ENCODE data around the gene SLC7A1. TPM values are rescaled to one million over a fixed set of nuclear protein-coding genes. Genes with fewer than 3 reads are reported as not detected.

Gene SLC7A1
- total and polyA plus RNA-seq, 2 experiments from 2014 or later: 23.0 to 74.7 TPM

GRCh38 chr13:29582171-29582570 is 13.3 kb downstream of the SLC7A1 start:
- H3K9me3 Mint-ChIP-seq: no peaks in the 10 kb centered on the region; the same call in 2 of the 3 replicates

More at GRCh38 chr13:29582171-29582570, 13.3 kb downstream of the SLC7A1 start:
- H3K4me3 ChIP-seq: peak overlapping the region; percentile 31
- H3K36me3 ChIP-seq (ENCODE audit: insufficient read depth): no peaks in the 10 kb centered on the region
- H3F3A ChIP-seq (replicated peaks; ENCODE audit: low read depth): no peaks in the 10 kb centered on the region
- Mint-ChIP-seq H3K27me3 (ENCODE audit: insufficient read depth, low read depth, poor library complexity) (peaks cover 7% of the 10 kb centered on the region), H3K27ac (peak overlapping the region; percentile 49; the same call in 1 of the 2 replicates), H3K4me1 (peaks cover 77% of the 10 kb centered on the region), H3K36me3 (ENCODE audit: low read depth) (peaks cover 27% of the 10 kb centered on the region), H3K4me3 (peak overlapping the region; percentile 38; the same call in 2 of the 3 replicates)
- H4K20me1 ChIP-seq (replicated peaks; ENCODE audit: insufficient read depth): peaks cover 83% of the 10 kb centered on the region
- no peak overlapping the region for H2AFZ ChIP-seq
- peaks cover 73% of the 10 kb centered on the region for H3K4me1 ChIP-seq (ENCODE audit: insufficient read depth)
- DNase-seq (ENCODE audit: low spot score) (no peak), ATAC-seq (peak; percentile 21)
- H3K79me2 ChIP-seq (replicated peaks; ENCODE audit: insufficient read depth): peaks cover 100% of the 10 kb centered on the region
- H3K4me2 ChIP-seq: peak overlapping the region; percentile 73
- TF ChIP-seq EZH2 (IDR thresholded peaks at IDR 0.05; ENCODE audit: low read depth, unreplicated experiment) (no peak), ZNF331 (CRISPR knock-in tag; IDR thresholded peaks at IDR 0.05; ENCODE audit: low read depth) (no peak), CREB1 (CRISPR knock-in tag; IDR thresholded peaks at IDR 0.05; ENCODE audit: low read depth) (no peak), NANOG (IDR thresholded peaks at IDR 0.05; ENCODE audit: borderline replicate concordance) (no peak), POLR2AphosphoS5 (IDR thresholded peaks at IDR 0.05; ENCODE audit: low read depth) (no peak), ETS1 (IDR thresholded peaks at IDR 0.05) (no peak), ZNF462 (CRISPR knock-in tag; IDR thresholded peaks at IDR 0.05) (no peak), STAT1 (IDR thresholded peaks at IDR 0.05; ENCODE audit: unreplicated experiment) (no peak), ZNF114 (CRISPR knock-in tag; IDR thresholded peaks at IDR 0.05) (no peak), EZH2phosphoT487 (IDR thresholded peaks at IDR 0.05; ENCODE audit: unreplicated experiment) (no peak), JUNB (IDR thresholded peaks at IDR 0.05; ENCODE audit: unreplicated experiment) (no peak)
- TF ChIP-seq, protein P1, sequence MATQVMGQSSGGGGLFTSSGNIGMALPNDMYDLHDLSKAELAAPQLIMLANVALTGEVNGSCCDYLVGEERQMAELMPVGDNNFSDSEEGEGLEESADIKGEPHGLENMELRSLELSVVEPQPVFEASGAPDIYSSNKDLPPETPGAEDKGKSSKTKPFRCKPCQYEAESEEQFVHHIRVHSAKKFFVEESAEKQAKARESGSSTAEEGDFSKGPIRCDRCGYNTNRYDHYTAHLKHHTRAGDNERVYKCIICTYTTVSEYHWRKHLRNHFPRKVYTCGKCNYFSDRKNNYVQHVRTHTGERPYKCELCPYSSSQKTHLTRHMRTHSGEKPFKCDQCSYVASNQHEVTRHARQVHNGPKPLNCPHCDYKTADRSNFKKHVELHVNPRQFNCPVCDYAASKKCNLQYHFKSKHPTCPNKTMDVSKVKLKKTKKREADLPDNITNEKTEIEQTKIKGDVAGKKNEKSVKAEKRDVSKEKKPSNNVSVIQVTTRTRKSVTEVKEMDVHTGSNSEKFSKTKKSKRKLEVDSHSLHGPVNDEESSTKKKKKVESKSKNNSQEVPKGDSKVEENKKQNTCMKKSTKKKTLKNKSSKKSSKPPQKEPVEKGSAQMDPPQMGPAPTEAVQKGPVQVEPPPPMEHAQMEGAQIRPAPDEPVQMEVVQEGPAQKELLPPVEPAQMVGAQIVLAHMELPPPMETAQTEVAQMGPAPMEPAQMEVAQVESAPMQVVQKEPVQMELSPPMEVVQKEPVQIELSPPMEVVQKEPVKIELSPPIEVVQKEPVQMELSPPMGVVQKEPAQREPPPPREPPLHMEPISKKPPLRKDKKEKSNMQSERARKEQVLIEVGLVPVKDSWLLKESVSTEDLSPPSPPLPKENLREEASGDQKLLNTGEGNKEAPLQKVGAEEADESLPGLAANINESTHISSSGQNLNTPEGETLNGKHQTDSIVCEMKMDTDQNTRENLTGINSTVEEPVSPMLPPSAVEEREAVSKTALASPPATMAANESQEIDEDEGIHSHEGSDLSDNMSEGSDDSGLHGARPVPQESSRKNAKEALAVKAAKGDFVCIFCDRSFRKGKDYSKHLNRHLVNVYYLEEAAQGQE (IDR thresholded peaks at IDR 0.05; ENCODE audit: unreplicated experiment): no peak
- TF ChIP-seq, protein P2, sequence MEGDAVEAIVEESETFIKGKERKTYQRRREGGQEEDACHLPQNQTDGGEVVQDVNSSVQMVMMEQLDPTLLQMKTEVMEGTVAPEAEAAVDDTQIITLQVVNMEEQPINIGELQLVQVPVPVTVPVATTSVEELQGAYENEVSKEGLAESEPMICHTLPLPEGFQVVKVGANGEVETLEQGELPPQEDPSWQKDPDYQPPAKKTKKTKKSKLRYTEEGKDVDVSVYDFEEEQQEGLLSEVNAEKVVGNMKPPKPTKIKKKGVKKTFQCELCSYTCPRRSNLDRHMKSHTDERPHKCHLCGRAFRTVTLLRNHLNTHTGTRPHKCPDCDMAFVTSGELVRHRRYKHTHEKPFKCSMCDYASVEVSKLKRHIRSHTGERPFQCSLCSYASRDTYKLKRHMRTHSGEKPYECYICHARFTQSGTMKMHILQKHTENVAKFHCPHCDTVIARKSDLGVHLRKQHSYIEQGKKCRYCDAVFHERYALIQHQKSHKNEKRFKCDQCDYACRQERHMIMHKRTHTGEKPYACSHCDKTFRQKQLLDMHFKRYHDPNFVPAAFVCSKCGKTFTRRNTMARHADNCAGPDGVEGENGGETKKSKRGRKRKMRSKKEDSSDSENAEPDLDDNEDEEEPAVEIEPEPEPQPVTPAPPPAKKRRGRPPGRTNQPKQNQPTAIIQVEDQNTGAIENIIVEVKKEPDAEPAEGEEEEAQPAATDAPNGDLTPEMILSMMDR (conservative IDR thresholded peaks at IDR 0.05; ENCODE audit: low read depth in 2 of 2): no peak
- H3K27me3 ChIP-seq (ENCODE audit: insufficient read depth): no peaks in the 10 kb centered on the region
- H3K27ac ChIP-seq (ENCODE audit: low read depth): peak overlapping the region; percentile 59
- H3K9me2 ChIP-seq (ENCODE audit: insufficient read depth): no peaks in the 10 kb centered on the region
